Spleen (tissue), 11 donors: Measurements from ENCODE around the gene AFM. TPM values are rescaled to one million over a fixed set of nuclear protein-coding genes. Genes with fewer than 3 reads are reported as not detected.

ENCODE experiments used
- DNase-seq: peaks from one replicate; pipeline ENCODE4 v3.0.0-alpha.2; 2020
- H3K27ac ChIP-seq, 8 donors: fragments of 200-600 bp; sonication (generic) in 7 of 8; 1 replicate in 4 of 8; 2 replicates in 4 of 8; pipeline versions ENCODE4 v1.5.0 to v1.8.0; 2016 to 2021; ENCODE audit warnings: inconsistent platforms in 4 of 8, mild to moderate bottlenecking in 4 of 8, moderate library complexity in 1 of 8
- H3K27me3 ChIP-seq, 7 donors: fragments of 200-600 bp; sonication (generic) in 6 of 7; replicated peaks in 1 of 7; 1 replicate in 4 of 7; 2 replicates in 3 of 7; pipeline versions ENCODE4 v1.5.0 to v1.8.0; 2016 to 2021; ENCODE audit warnings: inconsistent platforms in 3 of 7, mild to moderate bottlenecking in 1 of 7
- H3K36me3 ChIP-seq, 6 donors: fragments of 200-600 bp; sonication (generic) in 5 of 6; 1 replicate in 4 of 6; 2 replicates in 2 of 6; pipeline versions ENCODE4 v1.5.0 to v1.8.0; 2016 to 2021; ENCODE audit warnings: inconsistent platforms in 2 of 6
- H3K4me1 ChIP-seq, 6 donors: fragments of 200-600 bp; sonication (generic) in 5 of 6; 1 replicate in 3 of 6; 2 replicates in 3 of 6; pipeline versions ENCODE4 v1.5.0 to v1.8.0; 2016 to 2021; ENCODE audit warnings: inconsistent platforms in 3 of 6
- H3K4me3 ChIP-seq, 8 donors: fragments of 200-600 bp; sonication (generic) in 7 of 8; 1 replicate in 4 of 8; 2 replicates in 4 of 8; pipeline versions ENCODE4 v1.5.0 to v1.8.0; 2016 to 2021; ENCODE audit warnings: inconsistent platforms in 4 of 8, mild to moderate bottlenecking in 4 of 8, moderate library complexity in 2 of 8
- H3K9me3 ChIP-seq, 8 donors: fragments of 200-600 bp; sonication (generic) in 7 of 8; 1 replicate in 4 of 8; 2 replicates in 4 of 8; pipeline versions ENCODE4 v1.5.0 to v1.8.0; 2016 to 2021; ENCODE audit warnings: inconsistent platforms in 4 of 8
- CTCF ChIP-seq, 11 experiments: fragments of 200-600 bp in 7 of 11; fragments of 450-650 bp in 4 of 11; sonication (generic) in 4 of 11; IDR thresholded peaks in 8 of 11; conservative IDR thresholded peaks in 3 of 11; 1 replicate in 7 of 11; 2 replicates in 4 of 11; pipeline versions ENCODE4 v1.4.0 to v1.8.0; 2016 to 2021; ENCODE audit warnings: antibody characterized with exemption in 11 of 11, inconsistent platforms in 4 of 11, mild to moderate bottlenecking in 1 of 11
- POLR2A ChIP-seq, 3 donors: fragments of 450-650 bp; IDR thresholded peaks; one replicate each; pipeline ENCODE4 v1.5.1; 2017; ENCODE audit warnings: antibody characterized with exemption in 3 of 3, mild to moderate bottlenecking in 1 of 3
- POLR2AphosphoS5 ChIP-seq, 3 donors: sonication (generic); formaldehyde crosslinking; IDR thresholded peaks; one replicate each; pipeline ENCODE4 v1.5.1; 2017; ENCODE audit warnings: antibody characterized with exemption in 3 of 3
- WGBS, 5 donors: extraction: QIAGEN DNeasy Blood & Tissue Kit in 3 of 5; methylation state at CpG; one replicate each; pipeline versions ENCODE4 v1.1.5 to v1.1.7; 2013 to 2018; 5-methylcytosine and 5-hydroxymethylcytosine counted together
- intact Hi-C: fragments of 100-400 bp; cut with DNase I; formaldehyde crosslinking; loops from one replicate; pipeline ENCODE4 v1.15.0; 2023; ENCODE audit warnings: low total_unique reads
- polyA plus RNA-seq, 3 donors: library from polyadenylated mRNA; stranded (reverse); fragments of 200-250 nt; gene quantifications; one replicate each; pipeline ENCODE4 v1.2.1, GENCODE V29; 2013
- total RNA-seq, 7 donors: library from RNA; depleted of rRNA in 3 of 7; stranded (reverse); fragments of >200 nt in 3 of 7; fragmentation: NEBNext Ultra II Directional in 4 of 7; extraction: Animal tissue kit (Norgen Biotek cat#: 25700) in 4 of 7; gene quantifications; one replicate each; pipeline versions ENCODE4 v1.1.0 to v1.2.1, GENCODE V29; 2016 to 2021
- donor health status: healthy with polysubstance abuse.
- donor health status: DM: no; HTN: no; CAD: no; lungs with moderate emphysema.
- donor health status: DM: no; HTN: no; CAD: no.
- donor health status: Bipolar disorder and iron deficiency.
- donor health status: healthy.
- donor health status: DM: no; HTN: no; CAD: no.
- donor health status: DM: yes; HTN: yes; CAD: no.

The AFM gene
- total and polyA plus RNA-seq, 10 donors, result not detected

- no peaks in the 10 kb centered on the region for H3K27me3 ChIP-seq
- peak overlapping the region in 2 of 8 donors; percentile 1 to 34 for H3K27ac ChIP-seq
- TF ChIP-seq POLR2AphosphoS5 (IDR thresholded peaks at IDR 0.05) (no peak), CTCF (IDR thresholded peaks at IDR 0.05 in 8 of 11, conservative IDR thresholded peaks at IDR 0.05 in 3 of 11) (no peak), POLR2A (IDR thresholded peaks at IDR 0.05) (no peak)
- no peaks in the 10 kb centered on the region for H3K36me3 ChIP-seq
- no peaks in the 10 kb centered on the region for H3K9me3 ChIP-seq
- intact Hi-C loops, result no loop called here
- WGBS, 5 donors, result 68 to 80% (median 72%) methylated on average over 4 of the region's 4 CpGs
- no peak for DNase-seq
- H3K4me3 ChIP-seq, result no peak overlapping the region
- no peaks in the 10 kb centered on the region for H3K4me1 ChIP-seq
These were observed 18.6 kb downstream of the AFM start for GRCh38 chr4:73499996-73500765.

- intact Hi-C loops, result no loop called here
- H3K27ac ChIP-seq, result no peak overlapping the region
- 93 to 98% (median 93%) methylated on average over 5 of the region's 5 CpGs for WGBS, 5 donors
- no peaks in the 10 kb centered on the region for H3K4me1 ChIP-seq
- DNase-seq, result no peak
- H3K27me3 ChIP-seq, result no peaks in the 10 kb centered on the region
- no peaks in the 10 kb centered on the region for H3K9me3 ChIP-seq
- no peaks in the 10 kb centered on the region for H3K36me3 ChIP-seq
- TF ChIP-seq POLR2AphosphoS5 (IDR thresholded peaks at IDR 0.05) (no peak), POLR2A (IDR thresholded peaks at IDR 0.05) (no peak), CTCF (IDR thresholded peaks at IDR 0.05 in 8 of 11, conservative IDR thresholded peaks at IDR 0.05 in 3 of 11) (no peak)
- no peak overlapping the region for H3K4me3 ChIP-seq
These were observed 20.2 kb downstream of the AFM start for GRCh38 chr4:73501664-73502265.

GRCh38 chr4:73505567-73505966 lies 24.0 kb downstream of the AFM start:
- Histone ChIP-seq H3K36me3 (no peaks in the 10 kb centered on the region), H3K9me3 (no peaks in the 10 kb centered on the region), H3K27ac (no peak overlapping the region), H3K27me3 (no peaks in the 10 kb centered on the region), H3K4me3 (no peak overlapping the region), H3K4me1 (no peaks in the 10 kb centered on the region)
- intact Hi-C loops, result no loop called here
- TF ChIP-seq POLR2A (IDR thresholded peaks at IDR 0.05) (no peak), CTCF (IDR thresholded peaks at IDR 0.05 in 8 of 11, conservative IDR thresholded peaks at IDR 0.05 in 3 of 11) (no peak), POLR2AphosphoS5 (IDR thresholded peaks at IDR 0.05) (no peak)
- no peak for DNase-seq
- 78 to 84% (median 83%) methylated on average over 2 of the region's 2 CpGs for WGBS, 5 donors

GRCh38 chr4:73507541-73507940 lies 26.0 kb downstream of the AFM start:
- DNase-seq, result no peak
- no peaks in the 10 kb centered on the region for H3K9me3 ChIP-seq
- TF ChIP-seq CTCF (IDR thresholded peaks at IDR 0.05 in 8 of 11, conservative IDR thresholded peaks at IDR 0.05 in 3 of 11) (no peak), POLR2A (IDR thresholded peaks at IDR 0.05) (no peak), POLR2AphosphoS5 (IDR thresholded peaks at IDR 0.05) (no peak)
- H3K36me3 ChIP-seq, result no peaks in the 10 kb centered on the region
- no peaks in the 10 kb centered on the region for H3K4me1 ChIP-seq
- intact Hi-C loops, result no loop called here
- H3K27me3 ChIP-seq, result no peaks in the 10 kb centered on the region
- no peak overlapping the region for H3K4me3 ChIP-seq
- H3K27ac ChIP-seq, result no peak overlapping the region
